ENCODE data around the gene DEPDC5. TPM values are rescaled to one million over a fixed set of nuclear protein-coding genes. Genes with fewer than 3 reads are reported as not detected.
A peak's percentile ranks its signal among the peaks of the same experiment; 100 is the strongest.

Gene DEPDC5
- total RNA-seq, 1 donor from 2014 or later, result 32.6 TPM

DNA sequence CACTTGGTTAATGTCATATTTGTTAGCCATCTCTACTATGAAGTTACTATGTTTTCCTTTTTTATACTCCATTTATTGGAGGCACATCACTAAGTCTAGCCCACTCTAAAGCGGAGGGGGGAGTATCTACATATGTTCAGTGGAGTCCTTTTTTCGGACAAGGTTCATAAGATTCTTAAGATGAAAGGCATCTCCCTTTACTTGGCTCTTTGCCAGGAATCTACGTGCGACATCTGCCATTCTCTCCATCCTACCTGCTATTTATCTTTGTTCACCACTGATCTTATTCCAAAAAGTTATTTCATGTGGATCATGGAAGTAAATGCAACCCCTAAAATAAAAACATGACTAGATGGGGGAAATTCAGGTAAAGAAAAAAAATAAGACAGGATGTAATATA is 113.1 kb downstream of the DEPDC5 start:
- no peaks in the 10 kb centered on the region for H3K27me3 Mint-ChIP-seq (ENCODE audit: unreplicated experiment)
- no peak overlapping the region for H3K27ac Mint-ChIP-seq (ENCODE audit: unreplicated experiment)
- H3K4me1 Mint-ChIP-seq (ENCODE audit: unreplicated experiment), result no peaks in the 10 kb centered on the region
- H3K9me3 Mint-ChIP-seq (ENCODE audit: unreplicated experiment), result no peaks in the 10 kb centered on the region
- peaks cover 13% of the 10 kb centered on the region for H3K36me3 Mint-ChIP-seq (ENCODE audit: low read depth, unreplicated experiment)
- H3K4me3 Mint-ChIP-seq (ENCODE audit: unreplicated experiment), result no peak overlapping the region
- no peak for DNase-seq (ENCODE audit: low spot score)
- TF ChIP-seq, protein P1, sequence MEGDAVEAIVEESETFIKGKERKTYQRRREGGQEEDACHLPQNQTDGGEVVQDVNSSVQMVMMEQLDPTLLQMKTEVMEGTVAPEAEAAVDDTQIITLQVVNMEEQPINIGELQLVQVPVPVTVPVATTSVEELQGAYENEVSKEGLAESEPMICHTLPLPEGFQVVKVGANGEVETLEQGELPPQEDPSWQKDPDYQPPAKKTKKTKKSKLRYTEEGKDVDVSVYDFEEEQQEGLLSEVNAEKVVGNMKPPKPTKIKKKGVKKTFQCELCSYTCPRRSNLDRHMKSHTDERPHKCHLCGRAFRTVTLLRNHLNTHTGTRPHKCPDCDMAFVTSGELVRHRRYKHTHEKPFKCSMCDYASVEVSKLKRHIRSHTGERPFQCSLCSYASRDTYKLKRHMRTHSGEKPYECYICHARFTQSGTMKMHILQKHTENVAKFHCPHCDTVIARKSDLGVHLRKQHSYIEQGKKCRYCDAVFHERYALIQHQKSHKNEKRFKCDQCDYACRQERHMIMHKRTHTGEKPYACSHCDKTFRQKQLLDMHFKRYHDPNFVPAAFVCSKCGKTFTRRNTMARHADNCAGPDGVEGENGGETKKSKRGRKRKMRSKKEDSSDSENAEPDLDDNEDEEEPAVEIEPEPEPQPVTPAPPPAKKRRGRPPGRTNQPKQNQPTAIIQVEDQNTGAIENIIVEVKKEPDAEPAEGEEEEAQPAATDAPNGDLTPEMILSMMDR (IDR thresholded peaks at IDR 0.05; ENCODE audit: unreplicated experiment), result no peak

DNA sequence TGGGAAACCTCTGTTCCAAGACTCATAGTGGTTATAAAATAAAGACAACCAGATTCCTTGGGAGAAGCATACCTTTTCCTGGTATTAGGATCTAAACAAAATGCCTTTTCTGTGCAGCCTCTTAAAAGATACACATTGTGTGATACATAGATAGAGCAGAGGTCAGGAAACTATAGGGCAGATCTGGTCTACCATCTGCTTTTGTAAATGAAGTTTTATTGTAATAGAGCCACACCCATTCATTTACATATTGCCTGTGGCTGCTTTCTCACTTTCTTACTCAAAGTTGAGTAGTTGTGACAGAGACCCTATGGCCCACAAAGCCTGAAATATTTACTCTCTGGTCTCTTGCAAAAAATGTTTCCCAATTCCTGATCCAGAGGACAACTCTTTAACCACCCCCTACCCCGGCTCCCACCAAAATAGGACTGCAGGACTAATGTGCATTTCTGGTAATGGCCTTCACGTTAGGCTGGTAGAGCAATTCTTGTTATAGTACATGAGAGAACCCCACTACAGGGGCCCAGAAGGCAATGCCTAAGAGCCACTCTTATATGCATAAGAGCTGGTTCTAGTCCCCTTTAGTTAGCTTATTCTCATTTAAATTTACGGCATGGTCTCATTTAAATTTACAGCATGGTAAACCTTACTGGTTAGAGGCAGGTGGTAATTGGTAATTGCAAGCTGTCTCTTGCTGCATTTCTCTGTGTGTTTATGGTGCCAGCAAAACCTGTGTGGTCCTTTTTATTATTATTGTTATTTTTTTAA is 113.8 kb downstream of the DEPDC5 start:
- Mint-ChIP-seq H3K36me3 (ENCODE audit: low read depth, unreplicated experiment) (peaks cover 13% of the 10 kb centered on the region), H3K9me3 (ENCODE audit: unreplicated experiment) (no peaks in the 10 kb centered on the region), H3K4me1 (ENCODE audit: unreplicated experiment) (no peaks in the 10 kb centered on the region), H3K27ac (ENCODE audit: unreplicated experiment) (no peak overlapping the region), H3K27me3 (ENCODE audit: unreplicated experiment) (no peaks in the 10 kb centered on the region), H3K4me3 (ENCODE audit: unreplicated experiment) (no peak overlapping the region)
- TF ChIP-seq, protein P1 (IDR thresholded peaks at IDR 0.05; ENCODE audit: unreplicated experiment), result no peak
- DNase-seq (ENCODE audit: low spot score), result no peak

DNA sequence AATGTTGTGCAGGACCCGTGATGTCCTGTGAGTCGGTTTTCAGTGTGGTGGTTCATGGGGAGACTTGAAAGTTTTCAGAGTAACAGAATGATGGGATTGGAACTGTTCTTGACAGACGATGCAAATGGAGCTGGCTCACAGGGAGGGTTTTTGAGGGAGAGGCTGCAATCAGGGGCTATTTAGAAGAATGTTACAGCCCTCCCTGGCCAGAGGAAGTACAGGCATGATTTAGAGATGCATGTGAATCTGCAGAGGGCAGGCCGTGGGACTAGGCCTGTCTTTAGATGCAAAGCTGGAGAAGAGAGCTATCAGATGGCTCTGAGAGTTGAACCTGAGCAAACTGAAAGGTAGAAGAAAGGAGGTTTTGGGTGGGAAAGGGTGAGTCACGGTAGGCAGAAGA is 115.9 kb downstream of the DEPDC5 start:
- DNase-seq (ENCODE audit: low spot score), result no peak
- H3K27ac Mint-ChIP-seq (ENCODE audit: unreplicated experiment), result peak overlapping the region; percentile 3
- H3K9me3 Mint-ChIP-seq (ENCODE audit: unreplicated experiment), result no peaks in the 10 kb centered on the region
- H3K27me3 Mint-ChIP-seq (ENCODE audit: unreplicated experiment), result no peaks in the 10 kb centered on the region
- H3K4me1 Mint-ChIP-seq (ENCODE audit: unreplicated experiment), result peaks cover 2% of the 10 kb centered on the region
- peaks cover 19% of the 10 kb centered on the region for H3K36me3 Mint-ChIP-seq (ENCODE audit: low read depth, unreplicated experiment)
- H3K4me3 Mint-ChIP-seq (ENCODE audit: unreplicated experiment), result no peak overlapping the region
- TF ChIP-seq, protein P1 (IDR thresholded peaks at IDR 0.05; ENCODE audit: unreplicated experiment), result no peak

DNA sequence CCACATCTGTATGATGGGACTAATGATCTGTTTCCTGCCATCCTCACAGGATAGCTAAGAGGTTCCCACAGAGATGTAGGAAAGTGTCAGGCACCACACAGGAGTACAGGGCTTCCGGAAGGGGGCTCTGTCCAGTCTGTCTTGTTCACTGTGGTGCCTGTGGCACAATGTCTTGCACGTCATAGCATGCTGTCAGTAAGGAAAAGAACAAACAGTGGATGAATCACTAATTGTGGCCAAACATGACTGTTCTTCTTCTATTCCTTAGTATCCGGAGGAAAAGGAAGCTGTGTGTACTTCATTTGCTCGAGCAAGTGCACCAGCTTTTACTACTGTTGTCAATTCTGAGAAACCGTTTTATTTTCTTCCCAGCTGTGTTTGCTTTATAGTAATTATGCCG is 117.1 kb downstream of the DEPDC5 start:
- H3K4me1 Mint-ChIP-seq (ENCODE audit: unreplicated experiment), result peaks cover 5% of the 10 kb centered on the region
- no peak overlapping the region for H3K4me3 Mint-ChIP-seq (ENCODE audit: unreplicated experiment)
- no peaks in the 10 kb centered on the region for H3K9me3 Mint-ChIP-seq (ENCODE audit: unreplicated experiment)
- no peak for DNase-seq (ENCODE audit: low spot score)
- H3K27me3 Mint-ChIP-seq (ENCODE audit: unreplicated experiment), result no peaks in the 10 kb centered on the region
- TF ChIP-seq, protein P1 (IDR thresholded peaks at IDR 0.05; ENCODE audit: unreplicated experiment), result no peak
- H3K36me3 Mint-ChIP-seq (ENCODE audit: low read depth, unreplicated experiment), result peaks cover 19% of the 10 kb centered on the region
- H3K27ac Mint-ChIP-seq (ENCODE audit: unreplicated experiment), result no peak overlapping the region

DNA sequence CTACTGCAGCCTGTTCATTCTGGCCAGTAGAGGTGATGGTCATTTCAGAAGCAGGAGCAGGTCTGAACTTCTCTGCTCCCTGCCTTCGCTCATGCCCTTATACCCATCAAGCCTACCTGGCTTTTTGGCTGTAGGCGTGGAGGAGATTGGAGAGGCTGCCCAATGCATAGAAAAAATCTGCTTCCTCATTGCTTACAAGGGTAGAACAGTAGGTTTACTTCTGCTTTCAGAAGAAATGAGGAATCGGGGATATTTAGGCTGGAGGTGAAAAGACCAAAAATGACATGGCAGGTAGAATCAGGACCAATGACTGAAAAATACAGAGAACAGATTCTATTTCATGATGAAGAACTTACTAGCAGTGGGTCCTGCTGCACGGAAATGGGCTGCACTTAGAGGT is 117.7 kb downstream of the DEPDC5 start:
- H3K36me3 Mint-ChIP-seq (ENCODE audit: low read depth, unreplicated experiment), result peaks cover 22% of the 10 kb centered on the region
- TF ChIP-seq, protein P1 (IDR thresholded peaks at IDR 0.05; ENCODE audit: unreplicated experiment), result no peak

More for the DNA sequence above, 117.7 kb downstream of the DEPDC5 start:
- H3K4me3 Mint-ChIP-seq (ENCODE audit: unreplicated experiment), result no peak overlapping the region
- DNase-seq (ENCODE audit: low spot score), result no peak
- no peaks in the 10 kb centered on the region for H3K9me3 Mint-ChIP-seq (ENCODE audit: unreplicated experiment)
- H3K27me3 Mint-ChIP-seq (ENCODE audit: unreplicated experiment), result no peaks in the 10 kb centered on the region
- peak overlapping the region; percentile 25 for H3K27ac Mint-ChIP-seq (ENCODE audit: unreplicated experiment)
- H3K4me1 Mint-ChIP-seq (ENCODE audit: unreplicated experiment), result peaks cover 8% of the 10 kb centered on the region
